Endometrial microvascular endothelial cells (primary cell): ENCODE data around the gene SMARCA4. TPM values are rescaled to one million over a fixed set of nuclear protein-coding genes. Genes with fewer than 3 reads are reported as not detected.

Experiments used
- in situ Hi-C: cut with HindIII; loops from 2 replicates; pipeline ENCODE4 v1.10.0; 2017; ENCODE audit warnings: low sequenced_read_pairs, low pct_unique_long_range_greater_than_20kb; ENCODE audit errors: inconsistent ontology term
- total RNA-seq: library from RNA; depleted of rRNA; stranded (reverse); fragments of >200 nt; gene quantifications from one replicate; pipeline ENCODE4 v1.2.3, GENCODE V29; 2015; ENCODE audit errors: inconsistent ontology term

SMARCA4 gene
- total RNA-seq, result 113 TPM

DNA sequence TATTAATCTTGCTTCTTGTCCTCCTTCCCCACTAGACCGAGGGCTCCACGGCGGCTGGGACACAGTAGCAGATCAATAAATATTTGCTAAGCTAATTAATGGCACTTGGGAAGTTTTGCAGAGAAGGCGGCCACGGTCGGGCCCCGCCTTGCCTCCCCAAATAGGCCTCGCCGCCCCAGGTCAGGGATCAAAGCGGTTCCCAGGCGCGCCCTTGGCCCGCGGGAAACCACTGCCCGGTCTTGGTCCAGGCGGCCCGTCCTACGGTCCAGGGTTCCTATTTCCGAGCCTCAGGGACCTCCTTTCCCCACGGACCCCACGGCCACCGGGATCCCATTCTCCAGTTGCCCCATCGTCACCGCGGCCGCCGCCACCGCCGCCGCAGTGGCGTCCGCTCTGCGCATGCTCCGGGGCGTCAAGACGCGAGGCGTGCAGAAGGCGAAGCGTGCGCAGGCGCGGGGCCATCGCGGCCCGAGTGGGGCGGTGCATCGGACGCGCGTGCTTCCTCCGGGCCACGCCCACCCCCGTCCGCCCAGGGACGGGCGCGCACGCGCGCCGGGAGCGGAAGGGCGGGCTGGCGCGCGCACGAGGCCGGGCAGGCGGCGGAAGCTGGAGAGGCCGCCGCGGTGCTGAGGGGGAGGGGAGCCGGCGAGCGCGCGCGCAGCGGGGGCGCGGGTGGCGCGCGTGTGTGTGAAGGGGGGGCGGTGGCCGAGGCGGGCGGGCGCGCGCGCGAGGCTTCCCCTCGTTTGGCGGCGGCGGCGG is at the start of gene SMARCA4:
Gene SMARCA4, plus strand, starts transcription at position 717 of the 759 bp plus-strand sequence. CDS start 23,122 bp downstream, outside the sequence.
- in situ Hi-C loops, result no loop called here

DNA sequence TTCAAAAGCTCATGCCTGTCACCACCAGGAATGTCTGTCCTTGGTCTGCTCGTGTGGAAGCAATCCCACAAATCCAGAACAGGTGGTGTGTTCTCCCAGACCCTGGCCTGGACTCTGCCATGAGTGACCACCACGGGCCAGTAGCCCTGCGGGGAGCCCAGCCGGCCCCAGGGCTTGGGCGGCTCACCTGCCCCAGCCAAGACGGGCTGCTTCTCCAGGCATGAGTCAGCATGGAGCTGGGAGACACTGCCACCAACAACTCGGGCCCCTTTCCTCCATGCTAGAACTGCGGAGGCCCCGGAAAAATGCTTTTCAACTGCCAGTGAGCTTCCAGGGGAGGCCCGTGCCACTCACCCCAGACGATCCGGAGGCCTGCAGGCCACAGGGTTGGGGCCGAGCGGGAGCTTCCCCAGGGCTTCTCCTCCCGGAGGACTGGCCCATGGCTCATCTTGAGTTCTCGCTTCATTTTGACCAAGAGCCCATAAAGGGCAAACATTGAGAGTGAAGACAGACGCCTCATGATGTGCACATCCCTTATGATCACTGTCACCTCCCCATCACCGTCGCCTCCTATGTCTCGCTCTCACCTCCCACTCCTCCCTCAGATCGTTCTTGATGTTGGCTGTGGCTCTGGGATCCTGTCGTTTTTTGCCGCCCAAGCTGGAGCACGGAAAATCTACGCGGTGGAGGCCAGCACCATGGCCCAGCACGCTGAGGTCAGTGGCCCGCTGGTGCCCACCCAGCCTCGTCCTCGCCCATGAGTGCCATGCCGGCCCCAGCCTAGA is 49.1 kb upstream of the SMARCA4 start:
- in situ Hi-C loops, result no loop called here

DNA sequence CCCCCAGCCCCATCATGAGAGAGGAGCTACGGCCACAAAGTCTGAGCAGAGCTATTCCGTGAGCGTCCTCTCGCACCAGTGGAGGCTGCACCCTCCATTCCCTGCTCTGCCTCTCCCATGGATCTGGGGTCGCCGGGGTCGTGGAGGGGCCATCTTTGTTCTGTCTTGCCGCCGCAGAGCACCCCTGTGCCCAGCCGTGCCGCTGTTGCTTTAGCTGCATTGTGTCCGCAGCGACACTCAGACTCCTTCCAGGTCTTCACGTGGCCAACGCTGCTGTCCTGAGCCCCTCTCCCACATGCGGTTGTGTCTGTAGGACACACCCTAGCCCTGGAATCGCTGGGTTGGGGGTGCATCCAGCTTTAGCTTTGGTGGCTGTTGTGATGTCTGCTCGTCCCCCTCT is 48.2 kb upstream of the SMARCA4 start:
- in situ Hi-C loops, result no loop called here

DNA sequence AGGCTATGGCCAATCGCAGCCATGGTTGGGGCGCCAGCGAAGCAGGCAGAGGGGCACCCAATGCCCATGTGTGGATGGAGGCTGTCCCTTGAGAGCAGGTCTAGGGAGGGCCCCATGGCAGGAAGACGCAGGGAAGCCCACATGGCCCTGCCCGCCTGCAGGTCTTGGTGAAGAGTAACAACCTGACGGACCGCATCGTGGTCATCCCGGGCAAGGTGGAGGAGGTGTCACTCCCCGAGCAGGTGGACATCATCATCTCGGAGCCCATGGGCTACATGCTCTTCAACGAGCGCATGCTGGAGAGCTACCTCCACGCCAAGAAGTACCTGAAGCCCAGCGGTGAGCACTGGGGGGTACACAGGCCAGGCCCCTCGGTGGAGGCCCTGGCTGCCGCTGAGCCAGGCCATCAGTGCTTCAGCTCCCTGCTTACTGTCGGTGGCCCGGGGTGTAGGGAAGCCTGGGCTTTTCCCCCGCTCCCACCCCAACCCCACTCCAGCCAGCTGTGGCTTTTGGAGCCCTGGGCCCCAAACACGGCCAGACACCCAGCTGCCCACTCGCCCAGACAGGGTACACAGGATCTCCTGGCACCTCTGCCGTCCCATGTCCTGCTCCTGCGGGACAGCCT is 47.0 kb upstream of the SMARCA4 start:
- in situ Hi-C loops, result no loop called here

DNA sequence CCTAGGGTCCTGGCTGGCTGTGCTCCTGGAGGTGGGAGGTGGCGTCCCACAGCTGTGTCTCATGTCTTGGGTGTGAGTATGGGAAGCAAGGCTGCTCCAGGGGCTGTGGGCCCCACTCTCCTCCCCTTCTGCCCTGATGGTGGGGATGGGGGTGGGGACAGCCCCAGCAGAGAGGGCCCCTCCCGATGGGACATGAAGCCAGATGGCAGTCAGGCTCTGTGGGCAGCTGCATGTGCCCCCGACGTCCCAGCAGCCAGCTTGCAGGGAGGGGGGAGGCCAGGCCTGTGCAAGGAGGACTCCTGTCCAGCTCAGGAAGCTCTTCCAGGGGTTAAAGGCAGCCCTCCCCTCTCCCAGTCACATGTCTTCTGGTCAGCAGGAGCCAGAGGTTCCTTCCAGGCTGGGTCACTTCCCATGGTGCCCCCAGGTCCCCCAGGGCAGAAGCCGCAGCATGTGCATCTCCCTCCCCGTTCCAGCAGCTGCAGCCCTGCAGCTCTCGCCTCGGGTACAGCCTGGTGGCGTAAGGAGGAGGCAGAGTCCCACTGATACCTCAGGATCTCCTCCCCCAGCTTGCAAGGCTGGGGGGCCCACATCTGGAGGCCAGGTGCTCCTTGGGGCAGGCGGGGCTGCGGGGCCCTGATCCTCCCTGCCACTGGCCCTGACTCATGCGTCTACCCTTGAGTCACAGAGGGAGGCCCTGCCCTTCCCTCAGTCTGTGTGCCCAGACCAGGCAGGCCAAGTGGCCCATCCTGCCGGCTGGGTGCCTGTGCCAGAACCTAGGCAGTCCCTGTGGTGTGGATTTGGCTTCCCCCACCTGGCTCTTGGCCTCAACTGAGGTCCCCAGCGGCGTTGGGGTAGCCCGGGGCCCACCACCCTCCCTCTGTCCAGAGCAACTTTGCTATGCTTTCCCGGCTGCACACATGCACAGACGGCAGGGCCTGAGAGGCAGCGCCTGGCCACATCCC is 45.4 kb upstream of the SMARCA4 start:
- in situ Hi-C loops, result no loop called here

GRCh38 chr19:10916602-10917001 is 44.2 kb upstream of the SMARCA4 start:
- in situ Hi-C loops, result no loop called here

GRCh38 chr19:10918359-10918758 is 42.5 kb upstream of the SMARCA4 start:
- in situ Hi-C loops, result no loop called here

- in situ Hi-C loops, result no loop called here
Observed at GRCh38 chr19:10919352-10920287, 41.2 kb upstream of the SMARCA4 start.

DNA sequence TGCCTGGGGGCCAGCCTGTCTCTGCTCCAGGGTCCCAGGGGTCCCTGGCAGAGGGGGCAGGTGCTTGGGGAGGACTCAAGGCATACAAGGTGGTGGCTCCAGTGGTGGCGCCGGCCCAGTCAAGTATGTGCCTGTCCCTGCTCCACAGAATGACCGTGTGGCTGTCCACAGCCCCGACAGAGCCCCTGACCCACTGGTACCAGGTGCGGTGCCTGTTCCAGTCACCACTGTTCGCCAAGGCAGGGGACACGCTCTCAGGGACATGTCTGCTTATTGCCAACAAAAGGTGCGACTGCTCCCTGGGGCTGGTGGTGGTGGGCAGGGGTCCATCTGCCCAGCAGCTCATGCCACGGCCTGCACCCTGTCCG is 40.6 kb upstream of the SMARCA4 start:
- in situ Hi-C loops, result no loop called here

DNA sequence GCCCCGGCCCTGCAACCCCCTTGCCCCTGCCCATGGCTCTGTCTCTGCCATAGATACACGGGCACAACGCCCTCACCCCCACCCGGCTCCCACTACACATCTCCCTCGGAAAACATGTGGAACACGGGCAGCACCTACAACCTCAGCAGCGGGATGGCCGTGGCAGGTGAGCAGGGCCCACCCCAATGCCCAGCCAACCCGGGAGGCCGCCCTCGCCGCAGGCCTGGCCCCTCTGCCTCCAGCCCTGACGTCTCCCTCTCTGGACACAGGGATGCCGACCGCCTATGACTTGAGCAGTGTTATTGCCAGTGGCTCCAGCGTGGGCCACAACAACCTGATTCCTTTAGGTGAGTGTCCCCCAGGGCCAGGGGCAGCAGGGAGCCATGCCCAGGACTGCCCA is 40.0 kb upstream of the SMARCA4 start:
- in situ Hi-C loops, result no loop called here

DNA sequence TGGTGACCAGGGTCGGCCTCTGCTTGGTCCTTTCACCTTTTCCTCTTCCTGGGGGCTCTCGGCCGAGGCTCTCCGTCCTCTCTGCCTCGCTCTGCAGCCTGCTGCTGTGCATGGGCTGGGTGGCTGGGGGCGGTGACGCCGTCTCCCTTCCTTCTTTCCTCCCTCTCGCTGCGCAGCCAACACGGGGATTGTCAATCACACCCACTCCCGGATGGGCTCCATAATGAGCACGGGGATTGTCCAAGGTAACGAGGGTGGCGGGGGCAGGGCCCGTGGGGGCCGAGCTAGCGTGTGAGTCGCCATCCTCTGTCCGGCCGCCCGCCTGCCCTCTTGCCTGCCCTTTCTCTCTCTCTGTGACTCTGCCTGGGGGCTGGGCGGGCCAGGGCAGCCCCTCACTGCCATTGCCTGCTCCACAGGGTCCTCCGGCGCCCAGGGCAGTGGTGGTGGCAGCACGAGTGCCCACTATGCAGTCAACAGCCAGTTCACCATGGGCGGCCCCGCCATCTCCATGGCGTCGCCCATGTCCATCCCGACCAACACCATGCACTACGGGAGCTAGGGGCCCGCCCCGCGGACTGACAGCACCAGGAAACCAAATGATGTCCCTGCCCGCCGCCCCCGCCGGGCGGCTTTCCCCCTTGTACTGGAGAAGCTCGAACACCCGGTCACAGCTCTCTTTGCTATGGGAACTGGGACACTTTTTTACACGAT is 39.5 kb upstream of the SMARCA4 start:
- in situ Hi-C loops, result no loop called here

- in situ Hi-C loops, result no loop called here
Observed at GRCh38 chr19:10921910-10922637, 38.8 kb upstream of the SMARCA4 start.

DNA sequence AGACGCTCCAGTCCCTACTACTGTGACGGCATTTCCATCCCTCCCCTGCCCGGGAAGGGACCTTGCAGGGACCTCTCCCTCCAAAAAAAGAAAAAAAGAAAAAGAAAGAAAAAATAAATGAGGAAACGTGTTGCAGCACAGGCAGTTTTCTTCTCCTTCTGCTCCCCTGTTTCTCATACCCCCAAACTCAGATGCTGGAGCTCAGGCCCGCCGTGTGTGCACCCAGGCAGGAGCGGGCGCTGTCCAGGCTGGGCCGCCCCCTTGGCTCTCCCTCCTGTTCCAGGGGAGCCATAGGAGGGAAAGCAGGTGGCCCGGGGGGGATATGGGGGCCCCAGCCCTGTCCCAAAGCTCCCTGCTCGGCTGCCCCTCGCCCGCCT is 38.2 kb upstream of the SMARCA4 start:
- in situ Hi-C loops, result no loop called here

DNA sequence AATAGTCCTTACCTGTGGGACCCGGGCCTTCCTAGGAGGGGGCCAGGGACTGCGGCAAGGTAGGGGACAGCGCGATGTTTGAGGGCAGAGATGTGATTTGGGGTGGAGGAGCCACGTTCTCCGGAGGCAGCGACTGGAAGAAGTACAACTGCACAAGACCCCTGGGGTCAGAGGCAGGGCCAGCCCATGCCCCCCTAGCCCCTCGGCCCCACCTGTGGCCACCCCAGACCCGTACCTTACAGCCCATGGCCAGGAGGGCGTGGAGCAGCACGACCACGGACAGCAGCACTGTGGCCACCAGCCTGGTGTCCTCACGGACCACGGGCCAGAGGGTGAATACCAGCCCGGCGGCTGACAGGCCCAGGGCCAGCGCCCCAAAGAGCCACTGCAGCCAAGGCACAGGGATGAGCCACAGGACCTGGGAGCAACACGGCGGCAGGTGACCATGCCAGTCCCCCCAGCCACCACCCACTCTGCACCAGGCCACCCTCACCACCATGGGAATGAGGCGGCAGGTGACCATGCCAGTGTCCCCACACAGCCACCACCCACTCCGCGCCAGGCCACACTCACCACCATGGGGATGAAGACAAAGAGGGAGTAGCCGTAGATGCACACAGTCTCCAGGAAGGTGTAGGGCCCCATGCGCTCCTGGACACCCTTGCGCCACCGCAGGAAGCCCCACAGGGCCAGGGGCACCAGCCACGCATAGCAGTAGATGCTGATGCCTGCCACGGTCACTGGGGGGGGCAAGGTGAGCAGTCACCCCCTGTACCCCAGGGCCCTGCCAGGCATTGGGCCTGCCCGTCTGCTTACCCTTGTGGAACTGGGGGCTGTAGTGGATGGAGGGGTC is 37.3 kb upstream of the SMARCA4 start:
- in situ Hi-C loops, result no loop called here

- in situ Hi-C loops, result no loop called here
Observed at GRCh38 chr19:10924597-10924996, 36.2 kb upstream of the SMARCA4 start.
